ENCODE measurements around the gene IZUMO1R.

IZUMO1R gene

GRCh38 chr11:94307101-94307791 lies 2.9 kb downstream of the IZUMO1R start:
- no peak for DNase-seq (ENCODE audit: low spot score)
- TF ChIP-seq CTCF (conservative IDR thresholded peaks at IDR 0.05; ENCODE audit: low read depth), result no peak
- H3K27ac ChIP-seq, result no peak overlapping the region
- POLR2A ChIA-PET (ENCODE audit: low non-redundant PET), result no interaction called here
- CTCF ChIA-PET, result no interaction called here

GRCh38 chr11:94308024-94308423 lies 3.6 kb downstream of the IZUMO1R start:
- no peak for TF ChIP-seq CTCF (conservative IDR thresholded peaks at IDR 0.05; ENCODE audit: low read depth)
- CTCF ChIA-PET, result no interaction called here
- no peak for DNase-seq (ENCODE audit: low spot score)

GRCh38 chr11:94309757-94310156 lies 5.4 kb downstream of the IZUMO1R start:
- ChIA-PET CTCF (interaction anchor here (0.7 kb wide), 1 partner anchor 414 kb away, joined by 3 read pairs; no protein-coding TSS in a partner anchor), POLR2A (ENCODE audit: low non-redundant PET) (no interaction called here)
- H3K27ac ChIP-seq, result no peak overlapping the region
- no peak for TF ChIP-seq CTCF (conservative IDR thresholded peaks at IDR 0.05; ENCODE audit: low read depth)
- no peak for DNase-seq (ENCODE audit: low spot score)

More at GRCh38 chr11:94308024-94308423, 3.6 kb downstream of the IZUMO1R start:
- no peak overlapping the region for H3K27ac ChIP-seq
- POLR2A ChIA-PET (ENCODE audit: low non-redundant PET), result no interaction called here

- TF ChIP-seq CTCF (conservative IDR thresholded peaks at IDR 0.05; ENCODE audit: low read depth), result no peak
- DNase-seq (ENCODE audit: low spot score), result no peak
- H3K27ac ChIP-seq, result no peak overlapping the region
- POLR2A ChIA-PET (ENCODE audit: low non-redundant PET), result no interaction called here
- CTCF ChIA-PET, result interaction anchor here (0.7 kb wide), 1 partner anchor 414 kb away, joined by 3 read pairs; no protein-coding TSS in a partner anchor
These were observed 6.0 kb downstream of the IZUMO1R start for GRCh38 chr11:94310191-94310875.

- CTCF ChIA-PET, result interaction anchor here (0.6 to 0.9 kb wide), 2 partner anchors 23 to 86 kb away, joined by 3 read pairs; no protein-coding TSS in a partner anchor
- H3K27ac ChIP-seq, result no peak overlapping the region
- POLR2A ChIA-PET (ENCODE audit: low non-redundant PET), result no interaction called here
- DNase-seq (ENCODE audit: low spot score), result no peak
- no peak for TF ChIP-seq CTCF (conservative IDR thresholded peaks at IDR 0.05; ENCODE audit: low read depth)
These were observed 8.0 kb downstream of the IZUMO1R start for GRCh38 chr11:94312339-94312738.

- CTCF ChIA-PET, result no interaction called here
- POLR2A ChIA-PET (ENCODE audit: low non-redundant PET), result no interaction called here
- DNase-seq (ENCODE audit: low spot score), result no peak
- no peak overlapping the region for H3K27ac ChIP-seq
- no peak for TF ChIP-seq CTCF (conservative IDR thresholded peaks at IDR 0.05; ENCODE audit: low read depth)
These were observed 9.7 kb downstream of the IZUMO1R start for GRCh38 chr11:94314064-94314463.
